GM18907 (cell line): ENCODE data around the gene RCOR1.
A peak's percentile ranks its signal among the peaks of the same experiment; 100 is the strongest.
"Not testable (repeated sequence)": the region's sequence is repeated elsewhere in the genome, so short reads cannot be mapped to it uniquely, and the experiment has no call there.

Experiments
- ATAC-seq: cut with Tn5 transposase; IDR thresholded peaks from one replicate; pipeline ENCODE4 v1.9.1; 2021; ENCODE audit warnings: mild to moderate bottlenecking, moderate library complexity; ENCODE audit not compliant: unreplicated experiment

RCOR1 gene

GRCh38 chr14:102591944-102592762, at the start of gene RCOR1:
RCOR1 (plus strand) TSS chr14:102592649; CDS start chr14:102592887, 238 bp downstream.
- ATAC-seq, result peak; percentile 72

GRCh38 chr14:102544046-102544746, 48.3 kb upstream of the RCOR1 start:
- ATAC-seq, result no peak

- ATAC-seq, result no peak
Measured at GRCh38 chr14:102544747-102545460, 47.5 kb upstream of the RCOR1 start.

GRCh38 chr14:102545461-102546265, 46.8 kb upstream of the RCOR1 start:
- no peak for ATAC-seq

GRCh38 chr14:102548616-102549240, 43.7 kb upstream of the RCOR1 start:
- ATAC-seq, result no peak

GRCh38 chr14:102550927-102551401, 41.5 kb upstream of the RCOR1 start:
- ATAC-seq, result not testable (repeated sequence)

- ATAC-seq, result no peak
Measured at GRCh38 chr14:102551995-102552705, 40.3 kb upstream of the RCOR1 start.

- ATAC-seq, result no peak
Measured at GRCh38 chr14:102554821-102555819, 37.3 kb upstream of the RCOR1 start.

GRCh38 chr14:102556098-102556677, 36.3 kb upstream of the RCOR1 start:
- no peak for ATAC-seq

GRCh38 chr14:102557434-102558226, 34.8 kb upstream of the RCOR1 start:
- ATAC-seq, result no peak

- no peak for ATAC-seq
Measured at GRCh38 chr14:102558556-102558955, 33.9 kb upstream of the RCOR1 start.

GRCh38 chr14:102560458-102561261, 31.8 kb upstream of the RCOR1 start:
- ATAC-seq, result no peak

GRCh38 chr14:102565331-102565887, 27.0 kb upstream of the RCOR1 start:
- ATAC-seq, result no peak

- no peak for ATAC-seq
Measured at GRCh38 chr14:102565959-102566358, 26.5 kb upstream of the RCOR1 start.

GRCh38 chr14:102568115-102568614, 24.3 kb upstream of the RCOR1 start:
- no peak for ATAC-seq
